Upper lobe of left lung (tissue), 6 donors: Measurements from ENCODE around the gene BATF. TPM values are rescaled to one million over a fixed set of nuclear protein-coding genes. Genes with fewer than 3 reads are reported as not detected.
A peak's percentile ranks its signal among the peaks of the same experiment; 100 is the strongest.

Experiments used
- ATAC-seq, 2 donors: fragments of 200-7000 bp; cut with Tn5 transposase; one replicate each; pipeline ENCODE4 v1.9.1; 2022; ENCODE audit warnings: mild to moderate bottlenecking in 2 of 2, moderate library complexity in 2 of 2; ENCODE audit not compliant: low FRiP score in 2 of 2
- DNase-seq, 2 donors: peaks; one replicate each; pipeline ENCODE4 v3.0.0-alpha.2; 2019 to 2020
- H3K27ac ChIP-seq, 4 donors: fragments of 200-600 bp; sonication (generic); one replicate each; pipeline ENCODE4 v1.5.1; 2016 to 2019
- H3K27me3 ChIP-seq, 4 donors: fragments of 200-600 bp; sonication (generic); one replicate each; pipeline ENCODE4 v1.5.1; 2017 to 2019
- H3K36me3 ChIP-seq, 4 donors: fragments of 200-600 bp; sonication (generic); one replicate each; pipeline ENCODE4 v1.5.1; 2016 to 2019
- H3K4me1 ChIP-seq, 4 donors: fragments of 200-600 bp; sonication (generic); one replicate each; pipeline ENCODE4 v1.5.1; 2018 to 2019
- H3K4me3 ChIP-seq, 4 donors: fragments of 200-600 bp; sonication (generic); one replicate each; pipeline ENCODE4 v1.5.1; 2017 to 2019; ENCODE audit warnings: mild to moderate bottlenecking in 2 of 4, moderate library complexity in 1 of 4
- H3K9me3 ChIP-seq, 4 donors: fragments of 200-600 bp; sonication (generic); one replicate each; pipeline ENCODE4 v1.5.1; 2018 to 2019
- CTCF ChIP-seq, 6 experiments: fragments of 450-650 bp in 4 of 6; fragments of 200-600 bp in 2 of 6; sonication (generic) in 2 of 6; IDR thresholded peaks; one replicate each; pipeline ENCODE4 v1.5.1; 2016 to 2019; ENCODE audit warnings: antibody characterized with exemption in 6 of 6
- EP300 ChIP-seq, 4 donors: sonication (generic); formaldehyde crosslinking; IDR thresholded peaks; one replicate each; pipeline ENCODE4 v1.5.1; 2017; ENCODE audit warnings: antibody characterized with exemption in 4 of 4, control low read depth in 2 of 4
- POLR2A ChIP-seq, 4 donors: fragments of 450-650 bp; IDR thresholded peaks; one replicate each; pipeline ENCODE4 v1.5.1; 2016 to 2017; ENCODE audit warnings: antibody characterized with exemption in 4 of 4, mild to moderate bottlenecking in 2 of 4
- POLR2AphosphoS5 ChIP-seq, 2 donors: sonication (generic); formaldehyde crosslinking; IDR thresholded peaks; one replicate each; pipeline ENCODE4 v1.5.1; 2017; ENCODE audit warnings: antibody characterized with exemption in 2 of 2
- WGBS, 2 donors: methylation state at CpG; one replicate each; pipeline ENCODE4 v1.1.5; 2017 to 2018; 5-methylcytosine and 5-hydroxymethylcytosine counted together
- total RNA-seq, 6 donors: library from RNA; depleted of rRNA in 4 of 6; stranded (reverse); fragments of >200 nt in 4 of 6; gene quantifications; one replicate each; pipeline versions ENCODE4 v1.1.0 to v1.2.1, GENCODE V29; 2016 to 2021
- donor health status: DM: no; HTN: no; CAD: no; lungs with moderate emphysema.
- donor health status: DM: no; HTN: yes; CAD: no; lungs with severe emphysema.

The BATF gene
- total RNA-seq, 6 donors from 2014 or later, result 5.4 to 25.1 (median 10.8) TPM

- ATAC-seq, result no peak
- Histone ChIP-seq H3K36me3 (no peaks in the 10 kb centered on the region), H3K4me1 (peaks cover 0 to under 1% (median 0%) of the 10 kb centered on the region in 4 donors), H3K27ac (no peak overlapping the region), H3K9me3 (peaks cover 0 to 4% (median 0%) of the 10 kb centered on the region in 4 donors), H3K27me3 (no peaks in the 10 kb centered on the region), H3K4me3 (no peak overlapping the region)
- no peak for DNase-seq
- no peak for TF ChIP-seq EP300 (IDR thresholded peaks at IDR 0.05)
- TF ChIP-seq POLR2A (IDR thresholded peaks at IDR 0.05), result no peak
- no peak for TF ChIP-seq CTCF (IDR thresholded peaks at IDR 0.05)
- no peak for TF ChIP-seq POLR2AphosphoS5 (IDR thresholded peaks at IDR 0.05)
- 42 to 68% methylated on average over 2 of the region's 2 CpGs for WGBS, 2 donors
Measured at GRCh38 chr14:75554482-75554881, 32.2 kb downstream of the BATF start.

GRCh38 chr14:75558440-75558839 is 36.2 kb downstream of the BATF start:
- ATAC-seq, result no peak
- H3K27ac ChIP-seq, result no peak overlapping the region
- WGBS, 2 donors, result 85 to 90% methylated on average over 5 of the region's 5 CpGs
- no peak overlapping the region for H3K4me3 ChIP-seq
- DNase-seq, result no peak
- peaks cover 0 to 4% (median 0%) of the 10 kb centered on the region in 4 donors for H3K9me3 ChIP-seq
- peaks cover 14 to 18% (median 15%) of the 10 kb centered on the region in 4 donors for H3K4me1 ChIP-seq
- TF ChIP-seq EP300 (IDR thresholded peaks at IDR 0.05) (no peak), CTCF (IDR thresholded peaks at IDR 0.05) (no peak), POLR2AphosphoS5 (IDR thresholded peaks at IDR 0.05) (no peak), POLR2A (IDR thresholded peaks at IDR 0.05) (no peak)
- H3K27me3 ChIP-seq, result no peaks in the 10 kb centered on the region
- no peaks in the 10 kb centered on the region for H3K36me3 ChIP-seq

GRCh38 chr14:75559045-75559444 is 36.8 kb downstream of the BATF start:
- ATAC-seq (no peak), DNase-seq (no peak)
- H3K36me3 ChIP-seq, result no peaks in the 10 kb centered on the region
- H3K9me3 ChIP-seq, result peaks cover 0 to 4% (median 0%) of the 10 kb centered on the region in 4 donors
- WGBS, 2 donors, result 90 to 92% methylated on average over 6 of the region's 6 CpGs
- no peaks in the 10 kb centered on the region for H3K27me3 ChIP-seq
- H3K4me1 ChIP-seq, result peaks cover 14 to 18% (median 15%) of the 10 kb centered on the region in 4 donors
- H3K27ac ChIP-seq, result no peak overlapping the region
- no peak overlapping the region for H3K4me3 ChIP-seq
- TF ChIP-seq CTCF (IDR thresholded peaks at IDR 0.05) (no peak), POLR2AphosphoS5 (IDR thresholded peaks at IDR 0.05) (no peak), EP300 (IDR thresholded peaks at IDR 0.05) (no peak), POLR2A (IDR thresholded peaks at IDR 0.05) (no peak)

GRCh38 chr14:75559451-75560222 is 37.4 kb downstream of the BATF start:
- DNase-seq, result peak in 1 of 2 donors; percentile 87
- 80 to 89% methylated on average over 6 of the region's 6 CpGs for whole genome bisulfite sequencing, 2 donors
- no peak overlapping the region for H3K4me3 ChIP-seq
- peak overlapping the region in 2 of 4 donors; percentile 11 to 40 for H3K27ac ChIP-seq
- H3K27me3 ChIP-seq, result no peaks in the 10 kb centered on the region
- H3K4me1 ChIP-seq, result peaks cover 14 to 18% (median 15%) of the 10 kb centered on the region in 4 donors
- no peaks in the 10 kb centered on the region for H3K36me3 ChIP-seq
- peaks cover 0 to 4% (median 0%) of the 10 kb centered on the region in 4 donors for H3K9me3 ChIP-seq
- TF ChIP-seq CTCF (IDR thresholded peaks at IDR 0.05) (no peak), POLR2A (IDR thresholded peaks at IDR 0.05) (no peak), EP300 (IDR thresholded peaks at IDR 0.05) (no peak)
- ATAC-seq, result peak; percentile 42 to 68
